Caki2 (cell line): Measurements from ENCODE around the gene DDX10. TPM values are rescaled to one million over a fixed set of nuclear protein-coding genes. Genes with fewer than 3 reads are reported as not detected.
"Not testable (repeated sequence)": the region's sequence is repeated elsewhere in the genome, so short reads cannot be mapped to it uniquely, and the experiment has no call there.

Source experiments
- DNase-seq: peaks from one replicate; pipeline ENCODE4 v3.0.0-alpha.2; 2015; ENCODE audit warnings: low read depth
- in situ Hi-C: cut with HindIII; loops from 2 replicates; pipeline ENCODE4 v1.10.0; 2016; ENCODE audit warnings: low sequenced_read_pairs, low pct_unique_long_range_greater_than_20kb, mixed read lengths
- total RNA-seq: library from RNA; depleted of rRNA; stranded (reverse); fragments of >200 nt; shearing (Covaris generic); gene quantifications from 2 replicates; pipeline ENCODE4 v1.2.3, GENCODE V29; 2014; ENCODE audit warnings: low replicate concordance; rRNA removed

The DDX10 gene
- total RNA-seq = 11.2 and 25.5 TPM in 2 replicates

- in situ Hi-C loops = no loop called here
Observed at GRCh38 chr11:108664730-108665525, at the start of gene DDX10. TSS of gene DDX10 (plus strand) at chr11:108665069. CDS start at chr11:108665154, 85 bp downstream.

GRCh38 chr11:108616549-108616948 lies 48.3 kb upstream of the DDX10 start:
- in situ Hi-C loops = no loop called here
- peak; percentile 85 for DNase-seq

More at GRCh38 chr11:108664730-108665525, at the start of gene DDX10:
- DNase-seq = peak; percentile 96

- no peak for DNase-seq
- in situ Hi-C loops = no loop called here
Observed at GRCh38 chr11:108617055-108617454, 47.8 kb upstream of the DDX10 start.

GRCh38 chr11:108618529-108618928 lies 46.3 kb upstream of the DDX10 start:
- in situ Hi-C loops = no loop called here
- no peak for DNase-seq

- no peak for DNase-seq
- in situ Hi-C loops = no loop called here
Observed at GRCh38 chr11:108620958-108621772, 43.7 kb upstream of the DDX10 start.

- no peak for DNase-seq
Observed at GRCh38 chr11:108622341-108622740, 42.5 kb upstream of the DDX10 start.

GRCh38 chr11:108624196-108624925 lies 40.5 kb upstream of the DDX10 start:
- no peak for DNase-seq
- in situ Hi-C loops = no loop called here

More at GRCh38 chr11:108622341-108622740, 42.5 kb upstream of the DDX10 start:
- in situ Hi-C loops = no loop called here

- no peak for DNase-seq
- in situ Hi-C loops = no loop called here
Observed at GRCh38 chr11:108628326-108628725, 36.5 kb upstream of the DDX10 start.

GRCh38 chr11:108628812-108629211 lies 36.1 kb upstream of the DDX10 start:
- in situ Hi-C loops = no loop called here
- DNase-seq = no peak

- in situ Hi-C loops = no loop called here
- no peak for DNase-seq
Observed at GRCh38 chr11:108629274-108629673, 35.6 kb upstream of the DDX10 start.

- in situ Hi-C loops = no loop called here
- DNase-seq = no peak
Observed at GRCh38 chr11:108632041-108632704, 32.7 kb upstream of the DDX10 start.

GRCh38 chr11:108635106-108635505 lies 29.8 kb upstream of the DDX10 start:
- in situ Hi-C loops = no loop called here
- no peak for DNase-seq

- no peak for DNase-seq
- in situ Hi-C loops = no loop called here
Observed at GRCh38 chr11:108636222-108636621, 28.6 kb upstream of the DDX10 start.

GRCh38 chr11:108639146-108639545 lies 25.7 kb upstream of the DDX10 start:
- in situ Hi-C loops = no loop called here
- no peak for DNase-seq

- in situ Hi-C loops, DNase-seq: not testable (repeated sequence)
Observed at GRCh38 chr11:108641752-108642151, 23.1 kb upstream of the DDX10 start.

- in situ Hi-C loops = no loop called here
- no peak for DNase-seq
Observed at GRCh38 chr11:108643974-108644373, 20.9 kb upstream of the DDX10 start.

GRCh38 chr11:108645970-108646369 lies 18.9 kb upstream of the DDX10 start:
- in situ Hi-C loops = no loop called here
- DNase-seq = no peak

- DNase-seq = no peak
- in situ Hi-C loops = no loop called here
Observed at GRCh38 chr11:108647387-108647700, 17.5 kb upstream of the DDX10 start.
